Measurements from ENCODE around the gene PCBP2. TPM values are rescaled to one million over a fixed set of nuclear protein-coding genes. Genes with fewer than 3 reads are reported as not detected.
"Not testable (repeated sequence)": the region's sequence is repeated elsewhere in the genome, so short reads cannot be mapped to it uniquely, and the experiment has no call there.

Gene PCBP2
- total and polyA plus RNA-seq, 7 donors: 333 to 661 (median 403) TPM

GRCh38 chr12:53428741-53429140 lies 23.2 kb upstream of the PCBP2 start:
- TF ChIP-seq EP300 (IDR thresholded peaks at IDR 0.05) (no peak), CTCF (IDR thresholded peaks at IDR 0.05) (no peak), POLR2A (IDR thresholded peaks at IDR 0.05) (no peak), POLR2AphosphoS5 (IDR thresholded peaks at IDR 0.05) (no peak)
- Histone ChIP-seq H3K9me3 (no peaks in the 10 kb centered on the region), H3K27ac (no peak overlapping the region), H3K36me3 (no peaks in the 10 kb centered on the region), H3K4me1 (no peaks in the 10 kb centered on the region), H3K27me3 (no peaks in the 10 kb centered on the region), H3K4me3 (no peak overlapping the region)
- 96% methylated on average over 7 of the region's 7 CpGs for WGBS, 2 donors
- intact Hi-C loops (cut with DNase I): no loop called here
- no peak for DNase-seq

- H3K4me3 ChIP-seq: no peak overlapping the region
- H3K36me3 ChIP-seq: no peaks in the 10 kb centered on the region
- 89 to 90% methylated on average over 5 of the region's 5 CpGs for WGBS, 2 donors
- TF ChIP-seq EP300 (IDR thresholded peaks at IDR 0.05): no peak
- no peak for TF ChIP-seq CTCF (IDR thresholded peaks at IDR 0.05)
- TF ChIP-seq POLR2AphosphoS5 (IDR thresholded peaks at IDR 0.05): no peak
- TF ChIP-seq POLR2A (IDR thresholded peaks at IDR 0.05): no peak
- intact Hi-C loops (cut with DNase I): no loop called here
- DNase-seq: peak; percentile 52
- no peaks in the 10 kb centered on the region for H3K9me3 ChIP-seq
- H3K27me3 ChIP-seq: no peaks in the 10 kb centered on the region
- H3K27ac ChIP-seq: no peak overlapping the region
- no peaks in the 10 kb centered on the region for H3K4me1 ChIP-seq
Measured at GRCh38 chr12:53430116-53430515, 21.8 kb upstream of the PCBP2 start.

GRCh38 chr12:53431187-53431586 lies 20.7 kb upstream of the PCBP2 start:
- peak; percentile 32 for DNase-seq
- H3K27ac ChIP-seq: no peak overlapping the region
- no peaks in the 10 kb centered on the region for H3K9me3 ChIP-seq
- no peaks in the 10 kb centered on the region for H3K4me1 ChIP-seq
- no peaks in the 10 kb centered on the region for H3K36me3 ChIP-seq
- 74 to 85% methylated on average over 7 of the region's 7 CpGs for WGBS, 2 donors
- H3K27me3 ChIP-seq: no peaks in the 10 kb centered on the region
- TF ChIP-seq EP300 (IDR thresholded peaks at IDR 0.05): no peak
- no peak for TF ChIP-seq POLR2A (IDR thresholded peaks at IDR 0.05)
- no peak for TF ChIP-seq POLR2AphosphoS5 (IDR thresholded peaks at IDR 0.05)
- TF ChIP-seq CTCF (IDR thresholded peaks at IDR 0.05): no peak
- H3K4me3 ChIP-seq: no peak overlapping the region
- intact Hi-C loops (cut with DNase I): no loop called here

- H3K9me3 ChIP-seq; H3K4me3 ChIP-seq; H3K4me1 ChIP-seq; DNase-seq; intact Hi-C loops (cut with DNase I); H3K27ac ChIP-seq; H3K36me3 ChIP-seq; H3K27me3 ChIP-seq: not testable (repeated sequence)
- 92 to 95% methylated on average over 9 of the region's 9 CpGs for WGBS, 2 donors
Measured at GRCh38 chr12:53435326-53435725, 16.6 kb upstream of the PCBP2 start.

- peaks cover 2 to 25% (median 19%) of the 10 kb centered on the region in 4 donors for H3K4me1 ChIP-seq
- intact Hi-C loops (cut with DNase I); H3K9me3 ChIP-seq; H3K27ac ChIP-seq; H3K4me3 ChIP-seq; H3K27me3 ChIP-seq: not testable (repeated sequence)
- DNase-seq: peak; percentile 45
- H3K36me3 ChIP-seq: peaks cover 0 to 10% (median 2%) of the 10 kb centered on the region in 4 donors
Measured at GRCh38 chr12:53439582-53439981, 12.3 kb upstream of the PCBP2 start.

- Histone ChIP-seq H3K4me1 (peaks cover 2 to 30% (median 19%) of the 10 kb centered on the region in 4 donors), H3K9me3 (no peaks in the 10 kb centered on the region), H3K4me3 (peak within 1 kb of the TSS; percentile 57 to 77 (median 74)), H3K36me3 (peaks cover 0 to 27% (median 6%) of the 10 kb centered on the region in 4 donors), H3K27ac (peak within 1 kb of the TSS; percentile 79 to 96 (median 92)), H3K27me3 (no peaks in the 10 kb centered on the region)
- intact Hi-C loops (cut with DNase I): loop anchor here (2.0 kb wide), 1 partner anchor 60 kb away; the partner anchor contains the start of gene TARBP2
- DNase-seq: peak; percentile 100
- peak; percentile 97 to 99 (median 98) for TF ChIP-seq POLR2AphosphoS5 (IDR thresholded peaks at IDR 0.05)
- TF ChIP-seq POLR2A (IDR thresholded peaks at IDR 0.05): peak; percentile 97 to 98
- TF ChIP-seq EP300 (IDR thresholded peaks at IDR 0.05): no peak
- no peak for TF ChIP-seq CTCF (IDR thresholded peaks at IDR 0.05)
- 2% methylated on average over 31 of the region's 31 CpGs for WGBS, 2 donors
Measured at GRCh38 chr12:53441040-53441833, 10.7 kb upstream of the PCBP2 start, which contains the start of gene PRR13. Gene PRR13, plus strand, starts transcription at chr12:53441734. Its CDS starts 981 bp downstream, at chr12:53442715.
